GM21367 (cell line): ENCODE measurements around the gene SLC29A3.
A peak's percentile ranks its signal among the peaks of the same experiment; 100 is the strongest.

ENCODE experiments used
- ATAC-seq: cut with Tn5 transposase; IDR thresholded peaks from one replicate; pipeline ENCODE4 v1.9.1; 2021; ENCODE audit not compliant: unreplicated experiment

The SLC29A3 gene

DNA sequence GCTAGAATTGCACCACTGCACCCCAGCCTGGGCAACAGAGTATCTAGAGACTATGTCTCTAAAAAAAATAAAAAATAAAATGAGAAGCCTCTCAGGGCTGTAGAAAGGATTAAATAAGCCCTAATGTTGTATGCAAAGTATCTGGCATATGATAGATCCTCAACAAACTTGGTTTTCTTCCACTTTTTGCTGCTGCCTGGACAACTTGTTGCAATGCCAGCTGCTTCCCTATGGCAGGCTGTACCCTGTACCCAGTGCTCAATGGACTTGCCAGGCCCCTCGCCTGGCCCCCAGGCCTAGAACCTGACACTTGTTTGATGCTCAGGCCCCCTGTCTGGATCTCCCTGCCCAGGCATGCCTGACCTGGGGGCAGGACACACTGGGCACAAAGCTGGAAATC, 49.1 kb downstream of the SLC29A3 start:
- ATAC-seq, result no peak

DNA sequence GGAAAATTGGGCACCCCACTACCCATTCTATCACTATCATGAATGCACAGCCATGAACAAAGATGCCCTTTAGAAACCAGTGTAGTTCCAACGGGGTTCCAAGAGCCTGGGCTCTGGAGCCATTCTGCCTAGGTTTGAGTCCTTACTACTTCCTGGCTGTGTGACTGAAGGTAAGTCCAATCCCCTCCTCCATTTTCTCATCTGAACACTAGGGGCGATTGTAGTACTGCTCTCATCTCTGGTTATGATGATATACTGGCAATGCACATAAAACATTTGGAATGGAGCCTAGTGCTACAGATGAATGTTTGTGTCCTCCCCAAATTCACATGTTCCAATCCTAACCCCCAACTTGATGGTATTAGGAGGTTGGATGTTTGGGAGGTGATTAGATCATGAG, 49.6 kb downstream of the SLC29A3 start:
- no peak for ATAC-seq

DNA sequence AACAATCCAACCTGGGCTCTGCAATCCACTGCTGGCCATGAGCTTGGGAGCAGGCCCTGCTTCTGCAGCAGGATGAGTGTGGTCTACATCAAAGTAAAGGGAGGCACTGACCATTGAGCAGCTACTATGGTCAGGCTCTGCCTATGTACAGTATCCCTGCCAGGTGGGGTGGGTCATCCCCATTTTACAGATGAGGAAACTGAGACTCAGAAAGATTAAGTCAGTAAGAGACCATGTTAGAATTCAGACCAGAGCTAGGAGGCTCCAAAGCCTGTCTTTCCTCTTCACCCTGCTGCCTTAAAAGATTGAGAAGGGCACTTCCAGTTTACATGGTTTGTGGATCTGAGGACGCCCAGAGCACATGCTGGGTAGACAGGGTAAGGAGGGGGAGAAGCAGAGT, 50.5 kb downstream of the SLC29A3 start:
- no peak for ATAC-seq

DNA sequence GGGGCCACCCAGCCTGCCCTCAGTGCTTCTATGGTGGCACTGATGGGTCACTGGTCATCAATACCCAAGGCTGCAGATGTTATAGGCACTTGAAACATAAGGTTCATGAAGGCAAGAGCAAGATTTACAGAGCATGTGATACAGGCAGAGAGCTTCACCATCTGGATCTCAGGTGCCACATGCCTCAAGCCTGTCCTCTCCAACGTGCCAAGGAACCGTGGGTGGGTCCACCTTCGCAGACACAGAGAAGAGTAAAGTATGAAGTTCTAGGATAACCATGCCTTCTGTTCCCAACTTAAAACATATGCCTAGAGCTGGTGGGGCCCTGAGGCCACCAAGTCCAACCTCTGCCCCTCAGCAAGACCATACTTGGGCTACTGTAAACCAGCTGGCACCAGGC, 51.0 kb downstream of the SLC29A3 start:
- ATAC-seq, result no peak

DNA sequence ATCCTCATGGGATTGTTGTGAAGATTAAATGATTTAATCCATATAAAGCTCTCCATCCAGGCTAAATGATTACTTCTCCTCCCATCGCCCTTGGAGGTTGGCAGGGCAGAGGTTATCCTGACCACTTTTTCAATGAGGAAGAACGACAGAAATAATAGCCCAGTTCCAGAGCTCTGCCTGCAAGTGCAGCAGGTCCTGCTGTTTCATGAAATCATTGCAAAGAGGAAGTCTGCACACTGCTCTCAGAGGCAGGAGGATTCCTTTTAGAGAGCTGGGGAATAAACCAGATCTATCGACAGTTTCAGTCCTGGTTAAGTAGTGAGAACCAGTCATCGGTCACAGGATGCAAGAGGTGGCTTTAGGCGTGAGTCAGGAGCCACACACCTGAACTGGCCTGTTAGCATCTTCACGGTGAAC, 52.7 kb downstream of the SLC29A3 start:
- ATAC-seq, result peak; percentile 40

DNA sequence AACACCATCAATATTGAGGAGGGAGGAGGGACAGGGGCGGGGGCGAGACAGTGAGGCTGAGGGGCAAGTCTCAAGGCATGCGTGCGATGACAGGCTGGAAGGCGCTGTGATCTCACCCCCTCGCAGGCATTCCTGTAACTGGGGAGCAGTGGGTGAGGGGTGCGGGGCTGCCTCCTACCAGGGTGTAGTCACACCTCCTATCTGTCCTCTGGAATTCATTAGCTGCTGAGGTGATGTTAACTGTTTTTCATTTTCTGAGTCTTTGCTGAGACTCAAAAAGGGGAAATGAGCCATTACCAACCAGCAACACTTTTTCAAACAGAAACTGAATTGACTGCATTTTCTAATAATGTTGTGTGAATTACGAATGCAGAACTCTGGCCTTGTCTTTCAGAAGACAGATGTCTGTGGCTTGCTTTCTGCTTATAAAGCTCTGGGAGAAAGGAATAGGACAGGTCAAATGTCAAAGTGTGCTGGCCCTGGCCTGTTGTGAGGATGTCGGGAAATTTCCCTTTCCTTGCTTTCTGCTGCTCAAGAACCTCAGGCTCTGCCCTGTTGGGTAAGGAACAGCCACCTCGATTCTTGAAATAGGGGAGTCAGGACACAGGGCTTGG, 53.9 kb downstream of the SLC29A3 start:
- ATAC-seq, result peak; percentile 52

DNA sequence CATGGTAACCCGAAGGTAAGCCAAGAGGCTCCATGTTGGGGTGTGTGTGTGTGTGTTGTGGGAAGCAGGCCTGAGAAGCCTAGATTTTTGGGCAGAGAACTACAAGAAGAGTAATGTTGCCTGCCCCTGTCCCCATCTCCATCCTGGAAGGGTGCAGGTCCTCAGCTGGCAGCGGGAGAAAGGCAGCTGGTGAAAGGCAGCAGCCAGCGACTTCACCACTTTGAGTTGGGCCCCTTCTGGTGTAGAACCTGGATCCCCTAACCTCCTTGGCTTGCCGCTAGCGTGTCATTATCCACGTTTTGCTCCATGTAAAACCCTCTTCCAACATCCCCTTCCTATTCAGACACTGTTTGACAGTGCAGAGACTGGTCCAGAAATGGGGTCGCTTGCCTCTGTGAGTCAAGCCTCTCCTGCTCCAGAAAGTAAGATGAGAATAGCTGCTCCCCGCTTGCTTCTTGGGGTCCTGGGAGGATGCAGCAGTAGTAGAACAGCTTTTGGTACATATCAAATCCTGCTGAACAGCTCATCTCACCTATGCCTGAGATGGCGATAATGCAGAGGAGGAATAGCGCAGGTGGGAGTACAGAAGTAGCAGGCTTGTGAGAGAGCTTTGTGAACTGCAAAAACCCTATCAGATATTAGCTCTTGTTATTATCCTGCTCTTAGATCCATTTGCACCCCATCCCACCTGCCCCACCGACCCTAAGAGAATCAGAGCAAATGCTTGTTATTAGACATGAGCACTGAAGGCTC, 55.6 kb downstream of the SLC29A3 start:
- ATAC-seq, result no peak

DNA sequence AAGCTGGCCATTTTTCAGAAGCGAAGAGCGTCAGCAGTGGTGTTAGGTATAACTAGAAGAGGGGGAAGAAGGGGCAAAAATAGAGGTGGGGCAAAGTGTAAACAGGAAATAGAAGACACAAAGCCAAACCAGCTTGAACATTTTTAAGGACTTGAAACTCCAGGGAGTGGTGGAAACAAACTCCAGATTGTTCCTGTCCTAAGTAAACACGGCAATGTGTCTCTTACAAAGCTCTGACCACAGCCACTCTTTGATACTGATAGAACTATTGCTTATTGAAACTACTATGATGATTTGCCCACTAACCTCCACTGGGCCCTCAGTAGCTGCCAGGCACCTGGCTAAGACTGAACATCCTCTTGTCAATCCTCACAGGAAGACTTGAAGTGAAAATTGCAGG, 56.9 kb downstream of the SLC29A3 start:
- ATAC-seq, result no peak

DNA sequence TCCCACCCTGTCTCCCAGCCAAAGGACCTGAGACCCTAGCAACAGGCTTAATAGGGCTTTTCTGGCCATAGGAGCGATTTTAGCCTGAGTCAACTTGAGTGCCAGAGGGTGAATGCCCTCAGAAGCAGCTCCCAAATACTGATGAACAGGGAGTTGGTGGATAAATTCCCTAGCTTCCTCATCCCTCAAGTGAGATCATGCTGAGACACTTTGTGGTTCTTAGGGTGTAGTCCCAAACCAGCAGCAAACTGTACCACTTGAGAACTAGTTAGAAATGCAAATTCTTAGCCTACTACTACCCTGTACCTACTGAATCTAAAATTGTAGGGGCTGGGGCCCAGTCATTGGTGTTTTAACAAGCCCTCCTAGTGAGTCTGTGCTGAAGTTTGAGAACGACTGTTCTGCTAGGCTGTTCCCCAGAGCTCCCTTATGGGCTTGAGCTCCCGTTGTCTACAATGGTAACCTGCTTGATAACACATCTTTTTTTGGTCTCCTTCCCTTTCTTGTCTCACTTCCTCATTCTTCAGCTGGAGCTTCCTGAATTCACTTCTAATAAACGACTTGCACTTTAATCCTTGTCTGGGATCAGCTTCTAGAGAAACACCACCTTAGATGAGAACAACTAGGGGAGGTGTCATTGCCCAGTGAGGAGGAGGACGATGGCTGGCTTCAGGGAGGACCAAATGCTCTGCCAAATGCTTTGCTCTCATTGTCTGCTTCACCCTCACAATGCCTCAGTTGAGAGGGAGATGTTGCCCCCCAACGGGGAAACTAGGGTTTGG, 59.5 kb downstream of the SLC29A3 start:
- no peak for ATAC-seq

DNA sequence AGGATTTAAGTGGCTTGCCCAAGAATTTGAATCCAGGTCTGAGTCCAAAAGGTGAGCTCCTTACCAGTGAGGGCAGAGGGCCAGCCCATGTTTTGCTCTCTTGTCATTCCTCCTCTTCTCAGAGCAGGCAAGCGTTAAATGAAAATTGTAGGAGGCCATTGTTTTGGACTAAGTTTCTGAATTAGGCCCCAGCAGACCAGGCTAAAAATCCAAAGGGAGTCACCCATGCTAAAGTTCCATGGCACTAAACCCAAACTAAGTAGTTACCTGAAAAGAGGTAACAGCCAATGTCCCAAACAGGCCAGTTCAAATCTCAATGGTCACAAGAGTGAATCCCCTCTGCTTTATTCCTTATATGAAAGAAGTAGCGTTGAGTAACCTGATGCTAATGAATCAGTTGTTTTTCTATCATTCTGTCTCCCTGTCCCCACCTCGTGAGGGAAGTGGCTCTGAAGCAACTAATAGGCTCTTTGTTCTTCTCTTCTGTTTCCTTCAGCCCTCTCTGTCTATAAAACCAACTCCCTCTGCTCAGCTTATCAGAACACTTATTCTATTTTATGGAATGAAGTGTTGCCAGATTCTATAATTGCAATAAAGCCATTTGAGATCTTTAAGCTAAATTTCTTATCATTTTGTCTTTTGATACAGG, 60.2 kb downstream of the SLC29A3 start:
- no peak for ATAC-seq

DNA sequence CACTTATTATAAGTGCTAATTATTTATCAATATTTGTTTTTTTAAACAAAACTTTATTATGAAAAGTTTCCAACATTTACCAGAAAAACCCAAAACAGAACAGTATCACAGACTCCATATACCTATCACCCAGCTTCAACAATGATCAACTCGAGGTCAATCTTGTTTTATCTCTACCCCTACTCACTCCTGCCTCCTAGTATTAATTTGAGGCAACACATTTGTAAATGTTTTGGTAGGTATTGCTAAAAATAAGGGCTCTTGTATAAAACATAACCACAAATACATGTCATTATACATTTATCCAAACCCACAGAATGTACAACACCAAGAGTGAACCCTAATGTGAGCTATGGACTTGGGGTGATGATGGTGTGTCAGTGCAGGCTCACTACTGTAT, 61.8 kb downstream of the SLC29A3 start:
- no peak for ATAC-seq

DNA sequence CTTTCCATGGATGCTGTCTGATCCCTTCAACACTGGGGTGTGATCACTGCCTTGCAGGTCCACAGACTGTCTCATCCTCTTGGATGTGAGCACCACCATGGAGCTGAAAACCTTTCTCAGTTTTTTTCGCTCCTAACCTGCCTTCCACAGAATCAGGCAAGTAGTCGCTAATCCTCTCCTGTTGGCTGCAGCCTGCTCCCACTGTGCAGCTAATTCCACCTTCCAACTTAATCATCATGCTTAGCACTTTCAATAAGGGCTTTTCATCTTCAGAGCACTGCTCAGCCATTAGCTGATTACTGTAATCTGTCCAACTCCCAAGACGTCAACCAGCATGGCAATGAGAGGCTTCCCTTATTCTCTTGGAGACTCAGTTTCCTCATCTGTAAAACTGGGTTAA, 62.6 kb downstream of the SLC29A3 start:
- ATAC-seq, result no peak

DNA sequence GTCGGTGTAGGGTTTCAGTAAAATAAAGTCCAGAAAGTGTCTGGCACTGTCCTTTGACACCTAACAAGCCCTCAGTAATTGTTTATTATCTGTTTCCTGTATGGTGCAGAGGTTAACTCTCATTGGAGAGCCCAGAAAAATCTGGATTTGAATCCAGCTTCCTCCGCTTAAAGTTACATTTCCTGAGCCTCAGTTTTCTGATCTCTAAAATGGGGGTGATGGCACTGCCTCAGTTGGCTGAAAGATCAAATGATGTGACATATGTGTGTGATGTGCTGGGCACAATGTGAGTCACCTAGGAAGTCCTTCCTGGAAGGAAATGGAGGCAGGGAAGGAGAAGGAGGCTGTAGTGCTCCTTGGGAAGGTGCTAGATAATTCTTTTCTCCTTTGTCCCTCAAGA, 63.0 kb downstream of the SLC29A3 start:
- ATAC-seq, result no peak

DNA sequence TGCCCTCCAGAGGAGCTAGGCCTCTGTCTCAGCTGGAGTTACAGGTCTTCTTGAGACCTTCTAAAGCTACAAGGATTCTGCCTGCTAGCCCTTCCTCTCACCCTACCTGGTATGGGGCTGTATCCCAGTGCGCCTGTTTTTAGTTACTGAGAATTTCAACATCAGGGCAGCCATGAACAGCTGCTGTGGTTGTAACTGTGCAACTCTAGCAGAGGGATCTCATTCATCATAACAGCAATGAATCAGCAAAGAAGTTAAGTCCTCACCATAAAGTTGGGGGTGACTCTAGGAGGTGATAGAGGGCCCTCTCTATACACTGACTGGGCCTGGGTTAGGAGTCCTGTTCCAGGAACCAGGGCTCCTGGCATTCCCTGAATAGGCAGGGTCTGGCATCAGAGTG, 63.7 kb downstream of the SLC29A3 start:
- ATAC-seq, result no peak

DNA sequence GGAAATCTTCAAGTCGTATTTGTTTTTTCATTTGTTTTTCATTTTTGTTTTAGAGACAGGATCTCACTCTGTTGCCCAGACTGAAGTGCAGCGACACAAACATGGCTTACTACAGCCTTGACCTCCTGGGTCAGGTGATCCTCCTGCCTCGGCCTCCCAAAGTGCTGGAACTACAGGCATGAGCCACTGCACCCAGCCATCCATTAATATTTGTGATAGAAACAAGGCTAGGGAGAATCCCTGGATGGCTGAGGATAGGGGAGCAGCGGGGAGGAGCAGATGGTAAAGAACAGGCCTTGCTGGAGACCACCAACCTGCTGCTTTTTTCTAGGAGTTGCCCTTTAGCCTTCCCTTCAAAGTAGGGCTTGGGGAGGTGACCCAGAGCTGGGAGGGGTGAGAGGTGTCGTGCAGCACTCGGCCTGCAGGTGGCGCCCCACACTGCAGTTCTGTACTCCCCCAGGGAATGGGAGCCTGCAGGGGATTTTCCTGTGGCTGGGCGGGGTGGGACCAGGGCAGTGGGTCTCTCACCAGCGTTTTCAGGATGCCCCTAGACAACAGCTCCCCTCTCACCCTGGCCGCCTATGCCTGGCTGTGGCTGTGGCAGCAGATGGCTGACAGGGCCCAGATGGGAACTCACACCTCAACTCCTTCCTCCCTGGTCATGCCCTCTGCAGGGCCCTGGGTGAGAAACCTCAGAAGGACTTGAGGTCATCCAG, 65.1 kb downstream of the SLC29A3 start:
- no peak for ATAC-seq

DNA sequence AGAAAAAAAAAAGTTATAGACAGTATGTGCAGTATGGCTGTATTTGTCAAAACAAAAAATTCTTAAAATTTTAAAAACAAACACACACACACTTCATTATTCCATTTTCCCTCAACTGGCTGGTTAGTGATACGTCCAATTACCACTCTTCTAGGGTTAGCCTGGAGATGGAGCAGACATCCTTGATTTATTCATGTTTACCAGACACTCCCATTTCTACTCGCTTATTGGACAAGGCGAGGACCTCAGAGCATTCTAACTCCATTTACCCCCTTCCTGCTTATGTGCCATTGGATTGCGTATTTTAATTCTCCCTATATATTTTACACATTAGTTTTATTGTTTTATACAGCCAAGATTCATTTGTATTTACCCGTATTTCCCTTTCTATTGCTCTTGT, 69.1 kb downstream of the SLC29A3 start:
- no peak for ATAC-seq

DNA sequence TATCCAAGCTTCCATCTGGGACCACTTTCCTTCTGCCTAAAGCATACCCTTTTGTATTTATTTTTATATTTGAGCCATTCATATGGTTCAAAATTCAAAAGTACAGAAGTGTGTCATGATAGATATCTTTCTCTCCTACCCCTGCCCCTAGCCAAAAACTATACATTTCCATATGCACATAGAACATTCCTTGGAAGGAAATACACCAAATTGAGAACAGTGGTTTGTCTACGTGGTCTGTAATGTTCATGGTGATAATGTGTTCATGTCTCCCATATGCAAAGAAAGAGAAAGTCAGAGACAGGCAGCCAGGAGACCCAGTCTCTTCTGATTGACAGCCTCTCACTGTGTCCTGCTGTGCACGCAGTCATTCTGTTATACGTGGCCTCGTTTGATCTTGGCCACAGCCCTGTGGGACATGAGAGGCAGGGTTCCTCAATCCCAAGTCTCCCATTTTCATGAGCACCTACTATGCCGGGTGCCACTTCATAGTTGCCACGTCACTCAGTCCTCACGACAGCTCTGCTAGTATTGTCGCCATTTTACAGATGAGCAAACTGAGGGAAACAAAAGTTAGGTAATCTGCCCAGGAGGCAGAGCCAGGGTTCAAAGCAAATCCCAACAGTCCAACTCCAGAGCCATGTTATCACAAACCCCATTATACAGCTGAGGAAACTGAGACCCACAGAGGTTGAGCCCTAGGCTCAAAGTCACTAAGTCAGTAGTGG, 69.7 kb downstream of the SLC29A3 start:
- no peak for ATAC-seq

DNA sequence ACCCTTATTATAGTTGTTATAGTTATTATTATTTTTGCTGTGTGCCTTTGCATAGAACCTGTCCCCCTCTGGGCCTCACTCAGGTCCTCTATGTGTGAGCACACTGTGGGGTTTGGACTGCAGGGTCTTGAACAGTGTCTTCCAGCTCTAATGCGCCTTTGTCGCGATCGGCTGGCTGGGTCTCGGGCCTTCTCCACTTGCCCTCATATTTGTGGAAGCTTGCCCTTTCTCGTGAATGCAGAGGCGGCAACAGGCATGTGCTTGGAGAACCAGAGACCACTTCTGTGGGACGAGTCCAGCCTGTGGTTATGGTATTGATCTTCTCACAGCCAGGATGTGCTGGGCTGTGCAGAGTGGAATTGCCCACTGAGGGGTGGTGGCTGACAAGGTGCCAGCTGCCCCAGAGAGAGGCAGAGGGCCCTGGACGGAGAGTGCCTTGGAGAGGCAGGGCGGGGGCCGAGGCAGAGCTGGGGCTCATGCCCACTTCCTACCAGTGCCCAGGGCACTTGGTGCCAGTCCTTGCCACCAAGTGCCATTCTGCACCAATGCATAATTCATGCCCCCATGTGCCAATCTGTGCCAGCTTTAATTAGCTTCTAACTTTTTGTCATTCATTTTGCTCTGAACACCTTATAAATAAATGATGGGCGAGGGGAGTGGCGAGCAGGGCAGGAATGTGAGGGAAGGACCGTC, 70.9 kb downstream of the SLC29A3 start:
- no peak for ATAC-seq

DNA sequence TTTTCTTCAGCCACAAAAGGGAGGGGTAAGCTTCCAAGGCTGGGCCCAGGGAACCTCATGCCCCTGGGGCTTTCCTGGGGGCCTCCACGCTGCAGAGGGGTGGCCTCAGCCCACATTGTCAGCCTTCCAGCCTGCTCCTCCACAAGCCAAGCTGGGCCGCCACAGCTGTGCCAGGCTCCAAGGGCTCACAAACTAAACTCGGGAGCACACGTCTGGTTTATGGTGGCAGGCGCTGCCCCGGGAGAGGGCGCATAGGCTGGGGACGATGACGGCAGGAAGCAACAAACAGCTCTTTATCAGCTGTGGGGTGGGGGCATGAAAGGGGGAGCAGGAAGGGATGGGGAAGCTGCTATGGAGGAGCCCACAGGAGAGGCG, 71.4 kb downstream of the SLC29A3 start:
- no peak for ATAC-seq
